ENCODE data around the gene TOMM7. TPM values are rescaled to one million over a fixed set of nuclear protein-coding genes. Genes with fewer than 3 reads are reported as not detected.
"Not testable (repeated sequence)": the region's sequence is repeated elsewhere in the genome, so short reads cannot be mapped to it uniquely, and the experiment has no call there.

The TOMM7 gene
- total RNA-seq, 1 donor from 2014 or later: 83.0 TPM

GRCh38 chr7:22845221-22845834, 22.7 kb upstream of the TOMM7 start:
- no peak overlapping the region for H3K4me3 ChIP-seq (ENCODE audit: low read depth, low read length)
- DNase-seq (ENCODE audit: low read depth): no peak
- TF ChIP-seq, protein P1, sequence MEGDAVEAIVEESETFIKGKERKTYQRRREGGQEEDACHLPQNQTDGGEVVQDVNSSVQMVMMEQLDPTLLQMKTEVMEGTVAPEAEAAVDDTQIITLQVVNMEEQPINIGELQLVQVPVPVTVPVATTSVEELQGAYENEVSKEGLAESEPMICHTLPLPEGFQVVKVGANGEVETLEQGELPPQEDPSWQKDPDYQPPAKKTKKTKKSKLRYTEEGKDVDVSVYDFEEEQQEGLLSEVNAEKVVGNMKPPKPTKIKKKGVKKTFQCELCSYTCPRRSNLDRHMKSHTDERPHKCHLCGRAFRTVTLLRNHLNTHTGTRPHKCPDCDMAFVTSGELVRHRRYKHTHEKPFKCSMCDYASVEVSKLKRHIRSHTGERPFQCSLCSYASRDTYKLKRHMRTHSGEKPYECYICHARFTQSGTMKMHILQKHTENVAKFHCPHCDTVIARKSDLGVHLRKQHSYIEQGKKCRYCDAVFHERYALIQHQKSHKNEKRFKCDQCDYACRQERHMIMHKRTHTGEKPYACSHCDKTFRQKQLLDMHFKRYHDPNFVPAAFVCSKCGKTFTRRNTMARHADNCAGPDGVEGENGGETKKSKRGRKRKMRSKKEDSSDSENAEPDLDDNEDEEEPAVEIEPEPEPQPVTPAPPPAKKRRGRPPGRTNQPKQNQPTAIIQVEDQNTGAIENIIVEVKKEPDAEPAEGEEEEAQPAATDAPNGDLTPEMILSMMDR (conservative IDR thresholded peaks at IDR 0.05; ENCODE audit: low read depth, low read length): no peak

GRCh38 chr7:22843681-22844309, 21.1 kb upstream of the TOMM7 start:
- TF ChIP-seq, protein P1 (conservative IDR thresholded peaks at IDR 0.05; ENCODE audit: low read depth, low read length): no peak
- DNase-seq (ENCODE audit: low read depth): no peak
- no peak overlapping the region for H3K4me3 ChIP-seq (ENCODE audit: low read depth, low read length)

DNA sequence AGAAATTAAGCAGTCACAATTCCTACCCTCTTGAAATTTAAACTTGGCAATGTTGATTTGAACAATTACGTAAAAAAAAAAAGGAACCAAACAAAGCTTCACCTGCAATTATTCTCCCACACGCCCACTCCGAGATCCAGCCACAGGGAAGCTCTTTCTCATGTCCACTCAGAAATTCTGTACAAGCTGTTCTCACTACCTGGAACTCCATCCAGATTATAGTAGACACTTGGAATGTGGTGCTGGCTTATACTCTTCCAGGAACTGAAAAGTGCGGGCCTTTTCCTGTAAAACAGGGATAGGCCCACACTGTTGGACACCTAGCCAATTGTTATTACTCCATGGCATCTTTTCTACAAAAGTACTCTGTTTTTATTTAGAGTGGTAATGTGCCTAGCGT, 20.3 kb upstream of the TOMM7 start:
- H3K4me3 ChIP-seq (ENCODE audit: low read depth, low read length): no peak overlapping the region
- TF ChIP-seq, protein P1 (conservative IDR thresholded peaks at IDR 0.05; ENCODE audit: low read depth, low read length): no peak
- no peak for DNase-seq (ENCODE audit: low read depth)

GRCh38 chr7:22842383-22842941, 19.8 kb upstream of the TOMM7 start:
- TF ChIP-seq, protein P1 (conservative IDR thresholded peaks at IDR 0.05; ENCODE audit: low read depth, low read length): no peak
- H3K4me3 ChIP-seq (ENCODE audit: low read depth, low read length): no peak overlapping the region
- DNase-seq (ENCODE audit: low read depth): no peak

DNA sequence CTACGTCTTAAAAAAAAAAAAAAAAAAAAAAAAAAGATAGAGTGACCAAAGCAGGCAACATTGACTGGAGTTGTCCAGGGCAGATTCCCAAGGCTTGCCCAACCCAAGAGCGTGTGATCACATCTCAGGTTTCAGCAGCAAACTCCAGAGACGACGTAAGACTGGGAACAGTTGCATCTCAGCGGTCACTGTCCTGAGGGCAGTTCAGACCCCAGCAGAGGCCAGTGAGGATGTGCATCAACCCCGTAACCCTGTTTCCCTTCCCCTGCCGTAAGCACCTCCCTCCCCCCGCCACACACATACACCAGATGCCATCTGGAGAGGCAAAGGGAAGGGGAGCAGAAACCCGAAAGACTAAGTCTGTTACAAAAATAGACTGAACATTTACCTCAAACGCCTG, 19.3 kb upstream of the TOMM7 start:
- TF ChIP-seq, protein P1 (conservative IDR thresholded peaks at IDR 0.05; ENCODE audit: low read depth, low read length): no peak
- no peak overlapping the region for H3K4me3 ChIP-seq (ENCODE audit: low read depth, low read length)
- DNase-seq (ENCODE audit: low read depth): no peak

- no peak for DNase-seq (ENCODE audit: low read depth)
- H3K4me3 ChIP-seq (ENCODE audit: low read depth, low read length): no peak overlapping the region
- TF ChIP-seq, protein P1 (conservative IDR thresholded peaks at IDR 0.05; ENCODE audit: low read depth, low read length): no peak
These were observed 14.7 kb upstream of the TOMM7 start for GRCh38 chr7:22837308-22837707.

DNA sequence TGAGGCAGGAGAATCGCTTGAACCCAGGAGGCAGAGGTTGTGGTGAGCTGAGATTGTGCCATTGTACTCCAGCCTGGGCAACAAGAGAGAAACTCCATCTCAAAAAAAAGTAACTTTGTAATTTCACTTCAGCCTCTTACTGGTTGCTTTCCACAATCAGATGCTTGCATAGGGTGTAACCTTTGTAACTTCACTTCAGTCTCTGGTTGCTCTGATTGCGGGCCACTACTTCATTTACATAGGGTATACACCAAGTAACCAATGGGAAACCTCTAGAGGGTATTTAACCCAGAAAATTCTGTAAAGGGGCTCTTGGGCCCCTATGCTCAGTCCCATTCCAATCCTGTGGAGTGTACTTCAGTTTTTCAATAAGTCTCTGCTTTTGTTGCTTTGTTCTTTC, 13.9 kb upstream of the TOMM7 start:
- DNase-seq (ENCODE audit: low read depth); H3K4me3 ChIP-seq (ENCODE audit: low read depth, low read length): not testable (repeated sequence)
